GM20000 (cell line): ENCODE results near the gene ATG12.
"Not testable (repeated sequence)": the region's sequence is repeated elsewhere in the genome, so short reads cannot be mapped to it uniquely, and the experiment has no call there.

Experiments used
- DNase-seq: peaks from one replicate; pipeline ENCODE4 v3.0.0; 2012; ENCODE audit warnings: low spot score
- CTCF ChIP-seq: IDR thresholded peaks from 2 replicates; pipeline ENCODE4 v1.5.1; 2012; ENCODE audit warnings: mild to moderate bottlenecking, control low read depth; ENCODE audit errors: extremely low read depth, missing control alignments

ATG12 gene

DNA sequence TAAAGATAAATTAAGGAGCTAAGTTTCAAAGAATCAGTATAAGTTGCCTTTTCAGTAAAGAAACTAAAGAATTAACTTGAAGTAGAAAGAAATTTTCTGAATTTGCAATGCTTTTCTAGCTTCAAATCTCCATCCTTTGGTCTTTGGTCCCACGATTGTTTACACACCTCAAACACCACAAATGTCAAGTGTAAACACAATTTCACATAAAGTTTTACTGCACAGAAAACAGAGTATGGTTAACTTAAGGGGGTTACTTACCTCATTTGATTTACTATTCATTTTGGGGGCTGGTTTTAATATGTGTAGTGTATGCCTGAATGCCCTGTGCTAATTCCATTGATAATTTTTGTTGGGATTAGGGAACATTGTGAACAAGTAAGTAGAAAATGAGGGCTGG lies 29.0 kb downstream of the ATG12 start:
- no peak for DNase-seq
- TF ChIP-seq CTCF = no peak

GRCh38 chr5:115811406-115811805 lies 30.0 kb downstream of the ATG12 start:
- DNase-seq = no peak
- TF ChIP-seq CTCF = no peak

- TF ChIP-seq CTCF = no peak
- no peak for DNase-seq
Observed at GRCh38 chr5:115810761-115811160, 30.6 kb downstream of the ATG12 start.

GRCh38 chr5:115809946-115810345 lies 31.4 kb downstream of the ATG12 start:
- no peak for DNase-seq
- TF ChIP-seq CTCF = no peak

DNA sequence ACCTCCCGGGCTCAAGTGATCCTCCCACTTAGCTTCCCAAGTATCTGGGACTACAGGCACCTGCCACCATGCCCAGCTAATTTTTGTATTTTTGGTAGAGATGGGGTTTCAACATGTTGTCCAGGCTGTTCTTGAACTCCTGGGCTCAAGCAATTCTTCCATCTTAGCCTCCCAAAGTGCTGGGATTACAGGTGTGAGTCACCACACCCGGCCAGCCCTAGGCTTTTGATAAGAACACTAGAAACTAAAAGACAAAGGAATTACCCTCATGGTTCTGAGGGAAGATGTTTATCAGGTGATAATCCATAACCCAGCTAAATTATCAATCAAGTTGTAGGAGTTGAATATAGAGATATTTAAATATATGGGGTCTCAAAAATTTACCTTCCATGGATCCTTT lies 33.3 kb downstream of the ATG12 start:
- not testable (repeated sequence) for DNase-seq

- no peak for DNase-seq
- no peak for TF ChIP-seq CTCF
Observed at GRCh38 chr5:115807654-115808052, 33.7 kb downstream of the ATG12 start.

- TF ChIP-seq CTCF = no peak
- DNase-seq = no peak
Observed at GRCh38 chr5:115806986-115807653, 34.2 kb downstream of the ATG12 start.

GRCh38 chr5:115801984-115802383 lies 39.4 kb downstream of the ATG12 start:
- no peak for DNase-seq
- no peak for TF ChIP-seq CTCF
